BE2C (cell line): ENCODE data around the gene ETS1.
A peak's percentile ranks its signal among the peaks of the same experiment; 100 is the strongest.

Experiments used
- DNase-seq: peaks from one replicate; pipeline ENCODE4 v3.0.0-alpha.2; 2020
- H3K27me3 ChIP-seq: fragments of 250-450 bp; sonication (Bioruptor Pico); 2 replicates; pipeline ENCODE4 v1.5.1; 2020; ENCODE audit warnings: mild to moderate bottlenecking
- H3K36me3 ChIP-seq: fragments of 250-450 bp; sonication (Bioruptor Pico); 2 replicates; pipeline ENCODE4 v1.5.1; 2020; ENCODE audit warnings: mild to moderate bottlenecking
- H3K4me1 ChIP-seq: fragments of 250-450 bp; sonication (Bioruptor Pico); 2 replicates; pipeline ENCODE4 v1.5.1; 2020
- H3K4me3 ChIP-seq: 2 replicates; pipeline ENCODE4 v1.5.1; 2011; ENCODE audit warnings: low read depth, low read length
- H3K9me3 ChIP-seq: fragments of 250-450 bp; sonication (Bioruptor Pico); 2 replicates; pipeline ENCODE4 v1.5.1; 2020
- CTCF ChIP-seq: IDR thresholded peaks from 2 replicates; pipeline ENCODE4 v1.5.1; 2012; ENCODE audit warnings: mild to moderate bottlenecking, low read depth, low read length

ETS1 gene

GRCh38 chr11:128525411-128526243 is 61.7 kb downstream of the ETS1 start:
- H3K4me1 ChIP-seq: peaks cover 5% of the 10 kb centered on the region; the same call in 1 of the 2 replicates
- no peak overlapping the region for H3K4me3 ChIP-seq
- no peak for TF ChIP-seq CTCF
- H3K27me3 ChIP-seq: no peaks in the 10 kb centered on the region
- no peaks in the 10 kb centered on the region for H3K36me3 ChIP-seq
- H3K9me3 ChIP-seq: no peaks in the 10 kb centered on the region
- DNase-seq: no peak

GRCh38 chr11:128524172-128524571 is 63.2 kb downstream of the ETS1 start:
- Histone ChIP-seq H3K36me3 (no peaks in the 10 kb centered on the region), H3K4me3 (no peak overlapping the region), H3K27me3 (no peaks in the 10 kb centered on the region), H3K4me1 (peaks cover 5% of the 10 kb centered on the region; the same call in 1 of the 2 replicates), H3K9me3 (no peaks in the 10 kb centered on the region)
- no peak for DNase-seq
- 0 out of 2 replicates have a peak, but pooled peaks have one; percentile 6 for TF ChIP-seq CTCF

GRCh38 chr11:128523641-128524040 is 63.7 kb downstream of the ETS1 start:
- TF ChIP-seq CTCF: no peak
- Histone ChIP-seq H3K4me1 (peaks cover 5% of the 10 kb centered on the region; the same call in 1 of the 2 replicates), H3K27me3 (no peaks in the 10 kb centered on the region), H3K36me3 (no peaks in the 10 kb centered on the region), H3K4me3 (no peak overlapping the region), H3K9me3 (no peaks in the 10 kb centered on the region)
- DNase-seq: no peak

GRCh38 chr11:128522943-128523518 is 64.3 kb downstream of the ETS1 start:
- H3K4me1 ChIP-seq: peaks cover 5% of the 10 kb centered on the region; the same call in 1 of the 2 replicates
- no peaks in the 10 kb centered on the region for H3K36me3 ChIP-seq
- no peaks in the 10 kb centered on the region for H3K27me3 ChIP-seq
- TF ChIP-seq CTCF: no peak
- H3K9me3 ChIP-seq: no peaks in the 10 kb centered on the region
- H3K4me3 ChIP-seq: peak overlapping the region; percentile 61
- DNase-seq: no peak

- TF ChIP-seq CTCF: no peak
- H3K4me3 ChIP-seq: peak overlapping the region; percentile 78
- no peaks in the 10 kb centered on the region for H3K27me3 ChIP-seq
- no peaks in the 10 kb centered on the region for H3K9me3 ChIP-seq
- H3K4me1 ChIP-seq: peaks cover 5% of the 10 kb centered on the region; the same call in 1 of the 2 replicates
- no peaks in the 10 kb centered on the region for H3K36me3 ChIP-seq
- peak; percentile 95 for DNase-seq
These were observed 65.1 kb downstream of the ETS1 start for GRCh38 chr11:128522055-128522942.
